Ovary (tissue), 3 donors: ENCODE results near the gene PTDSS2.

Experiments used
- CTCF ChIP-seq, 3 donors: fragments of 450-650 bp in 2 of 3; fragments of 200-600 bp in 1 of 3; IDR thresholded peaks; one replicate each; pipeline versions ENCODE4 v1.5.1 to v1.8.0; 2016 to 2022; ENCODE audit warnings: antibody characterized with exemption in 3 of 3, mild to moderate bottlenecking in 1 of 3
- EP300 ChIP-seq: sonication (generic); formaldehyde crosslinking; IDR thresholded peaks from one replicate; pipeline ENCODE4 v1.6.1; 2017; ENCODE audit warnings: antibody characterized with exemption
- POLR2A ChIP-seq: fragments of 450-650 bp; IDR thresholded peaks from one replicate; pipeline ENCODE4 v1.6.1; 2017; ENCODE audit warnings: antibody characterized with exemption, mild to moderate bottlenecking, moderate library complexity
- donor health status: DM: no; HTN: no; CAD: no.

- TF ChIP-seq CTCF (IDR thresholded peaks at IDR 0.05) (no peak), POLR2A (no peak), EP300 (no peak)
Measured at GRCh38 chr11:473415-473814, 23.3 kb downstream of the PTDSS2 start.
